Prostate gland (tissue), 2 donors: ENCODE results near the gene CDCA7L. TPM values are rescaled to one million over a fixed set of nuclear protein-coding genes. Genes with fewer than 3 reads are reported as not detected.

Experiments
- DNase-seq: peaks from one replicate; pipeline ENCODE4 v3.0.0-alpha.2; 2019; ENCODE audit warnings: low spot score
- H3K27ac ChIP-seq, 2 donors: fragments of 200-600 bp; sonication (generic); 2 replicates each; pipeline ENCODE4 v1.5.1; 2017 to 2019
- H3K27me3 ChIP-seq: fragments of 200-600 bp; sonication (generic); replicated peaks from 2 replicates; pipeline ENCODE4 v1.5.1; 2019; ENCODE audit not compliant: insufficient read depth
- H3K36me3 ChIP-seq, 2 donors: fragments of 200-600 bp; sonication (generic); 1 replicate in 1 of 2; 2 replicates in 1 of 2; pipeline versions ENCODE4 v1.5.1 to v1.8.1; 2017 to 2019
- H3K4me1 ChIP-seq: fragments of 200-600 bp; sonication (generic); replicated peaks from 2 replicates; pipeline ENCODE4 v1.5.1; 2019
- H3K4me3 ChIP-seq, 2 donors: fragments of 200-600 bp; sonication (generic); 2 replicates each; pipeline ENCODE4 v1.5.1; 2017 to 2019
- H3K9me3 ChIP-seq: fragments of 200-600 bp; sonication (generic); 2 replicates; pipeline ENCODE4 v1.5.1; 2017
- CTCF ChIP-seq, 4 experiments: fragments of 200-600 bp in 2 of 4; fragments of 450-650 bp in 2 of 4; sonication (generic) in 2 of 4; IDR thresholded peaks; 1 replicate in 3 of 4; 2 replicates in 1 of 4; pipeline ENCODE4 v1.5.1; 2016 to 2019; ENCODE audit warnings: antibody characterized with exemption in 4 of 4, mild to moderate bottlenecking in 2 of 4, moderate library complexity in 2 of 4
- POLR2A ChIP-seq: fragments of 450-650 bp; IDR thresholded peaks from one replicate; pipeline ENCODE4 v1.6.1; 2016; ENCODE audit warnings: antibody characterized with exemption, mild to moderate bottlenecking
- POLR2AphosphoS5 ChIP-seq: sonication (generic); formaldehyde crosslinking; IDR thresholded peaks from one replicate; pipeline ENCODE4 v1.6.1; 2017; ENCODE audit warnings: antibody characterized with exemption
- WGBS: methylation state at CpG from one replicate; pipeline ENCODE4 v1.1.5; 2018; 5-methylcytosine and 5-hydroxymethylcytosine counted together
- intact Hi-C: fragments of 100-400 bp; cut with DNase I; formaldehyde crosslinking; loops from one replicate; pipeline ENCODE4 v1.14.2; 2022
- total RNA-seq, 2 donors: library from RNA; depleted of rRNA; stranded (reverse); fragments of >200 nt; gene quantifications; one replicate each; pipeline ENCODE4 v1.1.0, GENCODE V29; 2016

Gene CDCA7L
- total RNA-seq, 2 donors from 2014 or later: 17.7 to 47.1 TPM

- peaks cover 3% of the 10 kb centered on the region for H3K4me1 ChIP-seq
- intact Hi-C loops: no loop called here
Measured at GRCh38 chr7:21946222-21946709, 567 bp upstream of the CDCA7L start.

GRCh38 chr7:21944616-21945453, 864 bp downstream of the CDCA7L start:
- no peaks in the 10 kb centered on the region for H3K9me3 ChIP-seq
- H3K27ac ChIP-seq: peak overlapping the region; percentile 55 to 70
- TF ChIP-seq POLR2A (no peak), POLR2AphosphoS5 (peak; percentile 47), CTCF (IDR thresholded peaks at IDR 0.05) (peak in 1 of 4 experiments; percentile 23)
- H3K4me1 ChIP-seq: peaks cover 3% of the 10 kb centered on the region
- 2% methylated on average over 34 of the region's 34 CpGs for WGBS
- H3K4me3 ChIP-seq: peak overlapping the region; percentile 35 to 40
- intact Hi-C loops: no loop called here
- peaks cover 2% of the 10 kb centered on the region for H3K27me3 ChIP-seq
- no peaks in the 10 kb centered on the region for H3K36me3 ChIP-seq
- DNase-seq: peak; percentile 75

More at GRCh38 chr7:21946222-21946709, 567 bp upstream of the CDCA7L start:
- H3K27me3 ChIP-seq: peaks cover 2% of the 10 kb centered on the region
- DNase-seq: no peak
- peak overlapping the region; percentile 55 to 70 for H3K27ac ChIP-seq
- no peaks in the 10 kb centered on the region for H3K36me3 ChIP-seq
- WGBS: 26% methylated on average over 8 of the region's 8 CpGs
- peak overlapping the region; percentile 35 to 40 for H3K4me3 ChIP-seq
- no peaks in the 10 kb centered on the region for H3K9me3 ChIP-seq
- TF ChIP-seq POLR2A: no peak
- TF ChIP-seq CTCF (IDR thresholded peaks at IDR 0.05): no peak
- TF ChIP-seq POLR2AphosphoS5: no peak

- peaks cover 3% of the 10 kb centered on the region for H3K4me1 ChIP-seq
- TF ChIP-seq POLR2A (no peak), CTCF (IDR thresholded peaks at IDR 0.05) (no peak), POLR2AphosphoS5 (no peak)
- no peak overlapping the region for H3K27ac ChIP-seq
- intact Hi-C loops: no loop called here
- peaks cover 2% of the 10 kb centered on the region for H3K27me3 ChIP-seq
- H3K36me3 ChIP-seq: no peaks in the 10 kb centered on the region
- no peak overlapping the region for H3K4me3 ChIP-seq
- WGBS: 93% methylated on average over 5 of the region's 5 CpGs
- no peak for DNase-seq
- H3K9me3 ChIP-seq: no peaks in the 10 kb centered on the region
Measured at GRCh38 chr7:21943436-21943835, 2.3 kb downstream of the CDCA7L start.

GRCh38 chr7:21942955-21943354, 2.7 kb downstream of the CDCA7L start:
- Histone ChIP-seq H3K4me1 (peaks cover 3% of the 10 kb centered on the region), H3K27ac (no peak overlapping the region), H3K4me3 (no peak overlapping the region), H3K9me3 (no peaks in the 10 kb centered on the region), H3K27me3 (peaks cover 2% of the 10 kb centered on the region), H3K36me3 (no peaks in the 10 kb centered on the region)
- intact Hi-C loops: no loop called here
- 61% methylated on average over 6 of the region's 6 CpGs for WGBS
- TF ChIP-seq CTCF (IDR thresholded peaks at IDR 0.05): no peak
- TF ChIP-seq POLR2A: no peak
- TF ChIP-seq POLR2AphosphoS5: no peak
- no peak for DNase-seq
